Activated CD8-positive, alpha-beta memory T cell treated with anti-CD3 and anti-CD28 coated beads, Interleukin-2, amount 10 ng/mL, durations not matched to agents 7 days and 5 days (primary cell): Measurements from ENCODE around the gene DDX1. TPM values are rescaled to one million over a fixed set of nuclear protein-coding genes. Genes with fewer than 3 reads are reported as not detected.
"Not testable (repeated sequence)": the region's sequence is repeated elsewhere in the genome, so short reads cannot be mapped to it uniquely, and the experiment has no call there.

ENCODE experiments used
- ATAC-seq: fragments of 150-1000 bp; cut with Tn5 transposase; one replicate; pipeline ENCODE4 v1.10.0; 2021; ENCODE audit warnings: moderate library complexity
- CTCF ChIA-PET: fragments of 350-600 bp; sonication (Branson Sonifier 250); formaldehyde crosslinking; loops from one replicate; lab custom pipeline; 2021; ENCODE audit warnings: antibody characterized with exemption; lab: Charles Lee
- DNase-seq: peaks from one replicate; pipeline ENCODE4 v3.0.0-alpha.2; 2020
- H3K27ac Mint-ChIP-seq: one replicate; pipeline ENCODE4 v1.8.0; 2021; ENCODE audit warnings: mild to moderate bottlenecking, mixed read lengths
- H3K27me3 Mint-ChIP-seq: one replicate; pipeline ENCODE4 v1.8.0; 2021; ENCODE audit warnings: mixed read lengths
- H3K36me3 Mint-ChIP-seq: one replicate; pipeline ENCODE4 v1.8.0; 2021; ENCODE audit warnings: mild to moderate bottlenecking, mixed read lengths
- H3K4me1 Mint-ChIP-seq: one replicate; pipeline ENCODE4 v1.8.0; 2021; ENCODE audit warnings: mixed read lengths
- H3K4me3 Mint-ChIP-seq: one replicate; pipeline ENCODE4 v1.8.0; 2021; ENCODE audit warnings: mild to moderate bottlenecking, moderate library complexity, mixed read lengths
- H3K9me3 Mint-ChIP-seq: one replicate; pipeline ENCODE4 v1.8.0; 2022; ENCODE audit warnings: low read depth, mixed read lengths
- total RNA-seq, 2 experiments: library from RNA; stranded (reverse); gene quantifications; one replicate each; pipeline ENCODE4 v1.2.3, GENCODE V29; 2021

DDX1 gene
- total RNA-seq, 2 experiments from 2014 or later: 58.5 to 81.3 TPM

GRCh38 chr2:15617778-15618448 is 26.2 kb downstream of the DDX1 start:
- DNase-seq: no peak
- Mint-ChIP-seq H3K4me3 (no peak overlapping the region), H3K27me3 (no peaks in the 10 kb centered on the region), H3K9me3 (no peaks in the 10 kb centered on the region), H3K4me1 (peaks cover 7% of the 10 kb centered on the region), H3K27ac (no peak overlapping the region), H3K36me3 (peaks cover 41% of the 10 kb centered on the region)
- CTCF ChIA-PET: no interaction called here
- no peak for ATAC-seq

- Mint-ChIP-seq H3K4me3 (no peak overlapping the region), H3K27ac (no peak overlapping the region), H3K27me3 (no peaks in the 10 kb centered on the region), H3K4me1 (peaks cover 7% of the 10 kb centered on the region), H3K36me3 (peaks cover 41% of the 10 kb centered on the region), H3K9me3 (peaks cover 2% of the 10 kb centered on the region)
- DNase-seq (no peak), ATAC-seq (no peak)
- CTCF ChIA-PET: interaction anchor here (1.6 kb wide), 1 partner anchor 25 kb away, joined by 3 read pairs; no protein-coding TSS in a partner anchor
Measured at GRCh38 chr2:15618449-15618855, 26.8 kb downstream of the DDX1 start.

GRCh38 chr2:15619076-15619475 is 27.4 kb downstream of the DDX1 start:
- Mint-ChIP-seq H3K36me3 (peaks cover 46% of the 10 kb centered on the region), H3K27me3 (no peaks in the 10 kb centered on the region), H3K4me1 (peaks cover 7% of the 10 kb centered on the region), H3K9me3 (peaks cover 6% of the 10 kb centered on the region), H3K4me3 (no peak overlapping the region), H3K27ac (no peak overlapping the region)
- DNase-seq: no peak
- CTCF ChIA-PET: interaction anchor here (1.6 kb wide), 1 partner anchor 24 kb away, joined by 3 read pairs; no protein-coding TSS in a partner anchor
- ATAC-seq: no peak

GRCh38 chr2:15619510-15619909 is 27.8 kb downstream of the DDX1 start:
- DNase-seq (no peak), ATAC-seq (no peak)
- Mint-ChIP-seq H3K9me3 (peaks cover 6% of the 10 kb centered on the region), H3K27ac (no peak overlapping the region), H3K27me3 (no peaks in the 10 kb centered on the region), H3K4me3 (no peak overlapping the region), H3K4me1 (peaks cover 7% of the 10 kb centered on the region), H3K36me3 (peaks cover 49% of the 10 kb centered on the region)
- CTCF ChIA-PET: interaction anchor here (1.6 kb wide), 1 partner anchor 24 kb away, joined by 3 read pairs; no protein-coding TSS in a partner anchor

GRCh38 chr2:15619938-15620337 is 28.3 kb downstream of the DDX1 start:
- H3K27me3 Mint-ChIP-seq: no peaks in the 10 kb centered on the region

GRCh38 chr2:15620340-15620739 is 28.7 kb downstream of the DDX1 start:
- ATAC-seq: no peak
- H3K9me3 Mint-ChIP-seq: peaks cover 6% of the 10 kb centered on the region
- peaks cover 51% of the 10 kb centered on the region for H3K36me3 Mint-ChIP-seq
- no peaks in the 10 kb centered on the region for H3K27me3 Mint-ChIP-seq
- CTCF ChIA-PET: no interaction called here
- no peak overlapping the region for H3K27ac Mint-ChIP-seq
- H3K4me1 Mint-ChIP-seq: peaks cover 3% of the 10 kb centered on the region
- H3K4me3 Mint-ChIP-seq: no peak overlapping the region
- no peak for DNase-seq

More at GRCh38 chr2:15619938-15620337, 28.3 kb downstream of the DDX1 start:
- DNase-seq: no peak
- Mint-ChIP-seq H3K36me3 (peaks cover 51% of the 10 kb centered on the region), H3K4me3 (no peak overlapping the region), H3K27ac (no peak overlapping the region), H3K9me3 (peaks cover 6% of the 10 kb centered on the region), H3K4me1 (peaks cover 6% of the 10 kb centered on the region)
- no peak for ATAC-seq
- CTCF ChIA-PET: interaction anchor here (1.6 kb wide), 1 partner anchor 23 kb away, joined by 3 read pairs; no protein-coding TSS in a partner anchor

- H3K36me3 Mint-ChIP-seq: peaks cover 54% of the 10 kb centered on the region
- H3K4me1 Mint-ChIP-seq: peaks cover 2% of the 10 kb centered on the region
- peaks cover 6% of the 10 kb centered on the region for H3K9me3 Mint-ChIP-seq
- CTCF ChIA-PET: no interaction called here
- ATAC-seq: no peak
- no peaks in the 10 kb centered on the region for H3K27me3 Mint-ChIP-seq
- no peak overlapping the region for H3K27ac Mint-ChIP-seq
- DNase-seq: no peak
- H3K4me3 Mint-ChIP-seq: no peak overlapping the region
Measured at GRCh38 chr2:15620857-15621471, 29.3 kb downstream of the DDX1 start.

- H3K27ac Mint-ChIP-seq, H3K27me3 Mint-ChIP-seq, DNase-seq, H3K4me3 Mint-ChIP-seq, ATAC-seq, H3K4me1 Mint-ChIP-seq, CTCF ChIA-PET, H3K9me3 Mint-ChIP-seq: not testable (repeated sequence)
- H3K36me3 Mint-ChIP-seq: peaks cover 58% of the 10 kb centered on the region
Measured at GRCh38 chr2:15621472-15621870, 29.8 kb downstream of the DDX1 start.

- peaks cover 62% of the 10 kb centered on the region for H3K36me3 Mint-ChIP-seq
- peaks cover 6% of the 10 kb centered on the region for H3K9me3 Mint-ChIP-seq
- H3K27me3 Mint-ChIP-seq: no peaks in the 10 kb centered on the region
- CTCF ChIA-PET: no interaction called here
- H3K4me1 Mint-ChIP-seq: peaks cover 2% of the 10 kb centered on the region
- H3K27ac Mint-ChIP-seq: no peak overlapping the region
- ATAC-seq: no peak
- no peak for DNase-seq
- H3K4me3 Mint-ChIP-seq: no peak overlapping the region
Measured at GRCh38 chr2:15622214-15622613, 30.5 kb downstream of the DDX1 start.

GRCh38 chr2:15622614-15623480 is 31.2 kb downstream of the DDX1 start:
- no peaks in the 10 kb centered on the region for H3K27me3 Mint-ChIP-seq
- CTCF ChIA-PET: no interaction called here
- no peak overlapping the region for H3K27ac Mint-ChIP-seq
- peaks cover 6% of the 10 kb centered on the region for H3K9me3 Mint-ChIP-seq
- H3K4me3 Mint-ChIP-seq: no peak overlapping the region
- no peak for ATAC-seq
- no peak for DNase-seq
- H3K4me1 Mint-ChIP-seq: peaks cover 2% of the 10 kb centered on the region
- H3K36me3 Mint-ChIP-seq: peaks cover 64% of the 10 kb centered on the region

GRCh38 chr2:15623481-15623796 is 31.8 kb downstream of the DDX1 start:
- CTCF ChIA-PET: no interaction called here
- H3K4me3 Mint-ChIP-seq: no peak overlapping the region
- peaks cover 6% of the 10 kb centered on the region for H3K9me3 Mint-ChIP-seq
- H3K27me3 Mint-ChIP-seq: no peaks in the 10 kb centered on the region
- ATAC-seq (no peak), DNase-seq (no peak)
- peaks cover 2% of the 10 kb centered on the region for H3K4me1 Mint-ChIP-seq
- no peak overlapping the region for H3K27ac Mint-ChIP-seq
- H3K36me3 Mint-ChIP-seq: peaks cover 64% of the 10 kb centered on the region

GRCh38 chr2:15623898-15624541 is 32.4 kb downstream of the DDX1 start:
- Mint-ChIP-seq H3K27ac (no peak overlapping the region), H3K36me3 (peaks cover 63% of the 10 kb centered on the region), H3K9me3 (peaks cover 6% of the 10 kb centered on the region), H3K4me1 (peaks cover 2% of the 10 kb centered on the region), H3K27me3 (no peaks in the 10 kb centered on the region), H3K4me3 (no peak overlapping the region)
- CTCF ChIA-PET: no interaction called here
- DNase-seq (no peak), ATAC-seq (no peak)

- Mint-ChIP-seq H3K27ac (no peak overlapping the region), H3K27me3 (no peaks in the 10 kb centered on the region), H3K4me3 (no peak overlapping the region), H3K4me1 (peaks cover 2% of the 10 kb centered on the region), H3K9me3 (peaks cover 6% of the 10 kb centered on the region), H3K36me3 (peaks cover 64% of the 10 kb centered on the region)
- CTCF ChIA-PET: no interaction called here
- ATAC-seq (no peak), DNase-seq (no peak)
Measured at GRCh38 chr2:15624903-15625302, 33.2 kb downstream of the DDX1 start.
